Stimulated activated naive CD4-positive, alpha-beta T cell (primary cell): ENCODE results near the gene CACNA1A.
"Not testable (repeated sequence)": the region's sequence is repeated elsewhere in the genome, so short reads cannot be mapped to it uniquely, and the experiment has no call there.

Source experiments
- DNase-seq, 6 experiments: peaks; one replicate each; lab custom pipeline; 2025; lab: John Stamatoyannopoulos, UW

Gene CACNA1A

DNA sequence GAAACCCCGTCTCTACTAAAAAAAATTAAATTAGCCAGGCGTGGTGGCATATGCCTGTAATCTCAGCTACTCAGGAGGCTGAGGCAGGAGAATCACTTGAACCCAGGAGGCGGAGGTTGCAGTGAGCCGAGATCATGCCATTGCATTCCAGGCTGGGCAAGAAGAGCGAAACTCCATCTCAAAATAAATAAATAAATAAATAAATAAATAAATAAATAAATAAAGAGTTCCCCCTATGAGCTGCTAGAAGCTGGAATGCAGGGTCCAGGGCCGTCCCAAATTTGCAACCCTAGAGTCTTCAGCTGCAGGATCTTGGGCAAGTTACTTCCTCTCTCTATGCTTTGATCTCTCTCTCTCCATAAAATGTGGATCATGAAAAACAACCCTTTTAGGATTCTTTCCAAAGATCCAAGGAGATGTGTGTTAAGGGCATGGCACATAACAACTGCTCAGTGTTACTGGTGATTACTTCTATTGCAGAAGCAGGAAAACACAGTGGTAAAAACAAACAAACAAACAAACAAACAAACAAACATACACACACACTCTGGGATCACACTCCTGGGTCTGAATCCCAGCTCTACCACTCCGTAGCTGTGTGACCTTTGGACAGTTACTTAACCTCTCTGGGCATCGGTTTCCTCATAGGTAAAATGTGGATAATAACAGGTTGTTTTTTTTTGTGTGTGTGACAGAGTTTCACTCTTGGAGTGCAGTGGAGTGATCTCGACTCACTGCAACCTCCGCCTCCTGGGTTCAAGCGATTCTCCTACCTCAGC, 78.8 kb downstream of the CACNA1A start:
- DNase-seq = no peak

DNA sequence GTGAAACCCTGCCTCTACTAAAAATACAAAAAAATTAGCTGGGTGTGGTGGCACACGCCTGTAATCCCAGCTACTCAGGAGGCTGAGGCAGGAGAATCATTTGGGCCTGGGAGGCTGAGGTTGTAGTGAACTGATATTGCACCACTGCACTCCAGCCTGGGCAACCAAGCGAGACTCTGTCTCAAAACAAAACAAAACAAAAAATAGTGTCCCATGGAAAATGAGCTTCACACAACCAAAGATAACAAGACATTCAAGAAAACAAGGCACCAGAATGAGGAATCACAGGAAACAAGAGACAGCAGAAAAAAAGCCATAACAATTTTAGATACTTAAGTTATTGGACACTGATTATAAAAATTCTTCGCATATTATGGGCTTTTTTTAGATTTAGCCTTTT, 80.4 kb downstream of the CACNA1A start:
- not testable (repeated sequence) for DNase-seq

DNA sequence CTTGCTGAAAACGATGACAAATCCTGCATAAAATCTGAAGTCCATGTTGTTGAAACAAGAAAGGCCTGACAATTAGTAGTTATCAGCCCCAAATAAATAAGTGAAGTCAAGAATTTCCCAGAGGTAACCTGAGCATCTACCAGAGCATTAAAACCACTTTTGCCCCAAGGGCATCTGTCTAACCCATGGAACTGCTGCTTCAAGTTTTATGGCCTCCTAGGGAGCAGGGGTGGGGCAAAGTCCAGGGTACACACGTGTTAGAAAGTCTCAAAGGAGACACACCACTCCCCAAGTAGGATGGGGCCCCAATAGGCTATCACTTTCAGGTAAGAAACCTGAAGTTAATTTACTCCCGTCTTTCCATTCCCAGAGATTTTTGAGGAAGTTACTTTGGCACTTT, 81.1 kb downstream of the CACNA1A start:
- no peak for DNase-seq

GRCh38 chr19:13420780-13421179, 85.5 kb downstream of the CACNA1A start:
- DNase-seq = no peak

DNA sequence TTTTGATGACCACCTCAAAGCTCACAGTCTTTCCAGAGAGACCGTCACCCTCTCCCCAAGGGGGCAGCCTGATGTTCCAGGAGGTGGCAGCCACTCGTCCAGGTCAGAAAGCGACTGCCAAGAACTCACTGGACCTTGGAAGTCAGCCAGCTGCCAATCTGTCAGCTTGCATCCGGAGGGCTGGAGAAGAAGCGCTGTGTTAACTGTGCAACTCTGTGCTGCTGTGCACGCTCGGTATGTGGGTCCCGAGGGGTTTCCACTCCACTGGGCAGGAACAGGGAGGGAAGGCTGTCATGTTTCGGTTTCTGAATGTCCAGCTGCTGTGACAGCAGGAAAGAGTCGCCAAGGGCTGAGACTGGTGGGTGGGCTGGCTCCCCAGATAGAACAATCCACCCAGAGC, 89.2 kb downstream of the CACNA1A start:
- DNase-seq = no peak

GRCh38 chr19:13411899-13412298, 94.4 kb downstream of the CACNA1A start:
- DNase-seq = no peak

- no peak for DNase-seq
Measured at GRCh38 chr19:13410946-13411345, 95.3 kb downstream of the CACNA1A start.

DNA sequence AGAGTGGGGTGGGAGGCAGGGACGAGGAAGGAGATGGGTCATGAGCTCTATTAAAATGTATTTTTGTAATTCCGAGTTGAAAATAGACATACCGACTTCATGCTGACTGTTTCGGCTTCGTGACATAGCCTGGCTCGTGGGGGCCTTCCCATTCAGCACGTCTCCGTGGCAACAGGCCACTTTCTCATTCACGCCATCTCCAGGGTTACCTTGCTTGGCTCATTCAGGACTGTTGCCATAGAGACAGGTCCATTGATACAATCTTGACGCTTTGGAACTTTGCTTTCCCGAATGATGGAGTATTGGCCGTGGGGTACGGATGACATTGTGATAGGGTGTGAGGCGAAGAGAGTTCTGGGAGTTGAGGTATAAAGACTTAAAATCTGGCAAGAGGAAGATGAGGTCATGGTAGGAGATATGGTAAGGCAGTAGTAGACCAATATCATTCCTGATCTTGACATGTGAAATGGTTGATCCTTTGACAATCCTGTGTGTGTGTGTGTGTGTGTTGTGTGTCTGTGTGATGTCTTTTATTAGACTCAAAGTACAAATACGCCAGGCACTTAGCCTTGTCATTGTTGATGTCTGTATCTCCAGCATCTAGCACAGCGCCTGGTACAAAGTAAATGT, 97.3 kb downstream of the CACNA1A start:
- no peak for DNase-seq

GRCh38 chr19:13404236-13404635, 102.0 kb downstream of the CACNA1A start:
- DNase-seq = no peak

- DNase-seq = no peak
Measured at GRCh38 chr19:13401388-13401787, 104.9 kb downstream of the CACNA1A start.

DNA sequence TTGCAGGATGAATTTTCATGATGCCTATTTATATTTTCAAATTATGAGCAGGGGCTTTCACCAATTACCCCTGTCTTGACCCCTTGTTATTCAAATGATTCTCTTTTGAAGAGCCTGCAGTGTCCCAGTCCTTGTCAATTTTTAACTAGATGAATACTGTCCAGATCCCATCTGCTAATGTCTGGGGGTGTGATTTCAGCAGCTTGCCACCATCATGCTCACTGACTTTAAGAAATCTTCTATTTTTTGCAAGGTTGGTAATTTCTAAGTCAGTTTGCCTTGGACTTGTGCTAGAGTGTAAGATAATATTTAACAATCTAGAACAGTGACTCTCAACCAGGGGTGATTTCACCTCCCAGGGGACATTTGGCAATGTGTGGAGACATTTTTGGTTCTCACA, 106.0 kb downstream of the CACNA1A start:
- DNase-seq = no peak

DNA sequence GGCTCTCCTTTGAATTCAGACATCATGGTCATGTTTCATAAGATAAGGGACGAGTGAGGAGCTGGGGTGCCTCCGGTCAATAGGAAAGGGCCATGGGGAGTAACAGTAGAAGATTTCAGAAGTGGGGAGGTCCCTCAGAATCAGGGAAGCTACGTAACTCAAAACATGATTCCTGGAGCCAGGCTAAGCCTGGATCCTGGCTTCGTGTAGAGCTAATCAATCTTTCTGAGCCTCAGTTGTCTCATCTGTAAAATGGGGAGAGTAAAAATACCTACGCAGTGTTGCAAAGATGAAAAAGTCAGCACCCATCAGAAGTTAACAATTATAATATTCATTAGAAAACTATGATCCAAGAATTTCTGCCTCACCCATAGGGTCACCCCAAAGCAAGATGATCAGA, 106.5 kb downstream of the CACNA1A start:
- no peak for DNase-seq

GRCh38 chr19:13398780-13399726, 107.2 kb downstream of the CACNA1A start:
- DNase-seq = no peak

- no peak for DNase-seq
Measured at GRCh38 chr19:13398182-13398581, 108.1 kb downstream of the CACNA1A start.

- DNase-seq = no peak
Measured at GRCh38 chr19:13396250-13397080, 109.8 kb downstream of the CACNA1A start.

DNA sequence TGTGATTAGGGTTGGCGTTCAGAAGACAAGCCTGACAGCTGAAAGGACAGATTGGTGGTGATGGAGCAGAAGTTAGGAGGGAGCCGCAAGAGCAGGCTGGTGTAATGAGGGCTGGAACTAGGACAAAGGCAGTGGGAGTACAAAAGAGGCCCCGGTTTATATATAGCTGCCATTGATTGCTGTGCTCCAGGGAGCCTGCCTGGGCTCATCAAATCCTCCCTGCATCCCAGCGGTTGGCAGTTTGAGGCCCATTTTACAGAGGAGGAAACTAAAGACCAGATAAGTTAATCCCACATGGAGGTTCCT, 123.7 kb downstream of the CACNA1A start:
- DNase-seq = no peak

GRCh38 chr19:13381827-13382632, 124.2 kb downstream of the CACNA1A start:
- DNase-seq = no peak

GRCh38 chr19:13376537-13376936, 129.7 kb downstream of the CACNA1A start:
- no peak for DNase-seq

- no peak for DNase-seq
Measured at GRCh38 chr19:13373599-13373998, 132.7 kb downstream of the CACNA1A start.

DNA sequence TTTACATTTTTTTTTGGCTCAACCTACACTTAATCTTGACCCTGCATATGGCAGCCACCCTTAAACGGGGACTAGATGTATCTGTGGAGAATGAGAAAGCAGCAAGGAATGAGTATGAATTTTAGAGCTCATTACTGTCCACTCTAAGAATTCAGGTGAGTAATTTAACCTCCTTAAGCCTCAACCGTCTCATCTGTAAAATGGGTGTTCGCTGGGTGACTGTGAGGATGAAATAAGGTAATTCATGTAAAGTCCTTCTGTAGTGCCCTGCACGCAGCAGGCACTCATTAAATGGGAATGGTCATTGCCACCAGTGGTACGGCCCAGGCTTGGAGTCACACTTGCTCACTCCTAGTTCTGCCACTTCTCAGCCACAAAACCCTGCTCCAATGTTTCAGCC, 135.3 kb downstream of the CACNA1A start:
- no peak for DNase-seq

DNA sequence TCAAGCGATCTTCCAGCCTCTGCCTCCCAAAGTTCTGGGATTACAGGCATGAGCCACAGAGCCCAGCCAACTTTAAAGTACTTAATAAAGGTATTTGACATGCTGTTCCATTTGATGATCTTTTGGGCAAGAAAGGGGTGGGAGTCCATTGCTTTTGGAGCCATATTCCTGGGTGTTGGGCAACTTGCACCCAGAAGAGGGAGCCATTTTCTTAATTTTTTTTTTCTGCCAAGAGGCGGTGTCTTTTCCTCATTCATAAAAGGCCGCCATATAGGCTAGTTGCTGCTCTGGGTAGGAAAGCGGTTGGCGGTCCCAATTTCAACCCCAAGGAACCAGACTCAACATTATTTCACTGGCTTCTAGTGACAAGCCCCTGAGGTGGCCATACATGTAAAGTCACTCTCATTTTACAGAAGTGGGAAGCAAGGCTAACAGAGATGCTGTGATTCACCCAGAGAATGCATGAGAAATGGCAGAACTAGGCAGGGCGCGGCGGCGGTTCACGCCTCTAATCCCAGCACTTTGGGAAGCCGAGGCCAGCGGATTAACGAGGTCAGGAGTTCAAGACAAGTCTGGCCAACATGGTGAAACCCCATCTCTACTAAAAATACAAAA, 139.6 kb downstream of the CACNA1A start:
- DNase-seq = no peak
